Testis (tissue), 2 donors: ENCODE measurements around the gene RABEPK.

ENCODE experiments used
- CTCF ChIP-seq, 3 experiments: fragments of 450-650 bp in 2 of 3; fragments of 200-600 bp in 1 of 3; sonication (generic) in 1 of 3; IDR thresholded peaks; one replicate each; pipeline ENCODE4 v1.5.1; 2016 to 2019; ENCODE audit warnings: antibody characterized with exemption in 3 of 3, mild to moderate bottlenecking in 2 of 3, moderate library complexity in 1 of 3
- POLR2A ChIP-seq: fragments of 450-650 bp; IDR thresholded peaks from one replicate; pipeline ENCODE4 v1.6.1; 2017; ENCODE audit warnings: antibody characterized with exemption, mild to moderate bottlenecking, moderate library complexity

- TF ChIP-seq CTCF (IDR thresholded peaks at IDR 0.05) (no peak), POLR2A (no peak)
Observed at GRCh38 chr9:125190361-125190801, 10.0 kb upstream of the RABEPK start.
